Stimulated activated CD8-positive, alpha-beta memory T cell treated with anti-CD3 and anti-CD28 coated beads, Interleukin-4, amount 100 ng/mL, for 24 hours (primary cell): ENCODE measurements around the gene PCDH19.

Experiments used
- DNase-seq: peaks from one replicate; pipeline ENCODE4 v3.0.0-alpha.2; 2020; ENCODE audit warnings: low read depth

Gene PCDH19

DNA sequence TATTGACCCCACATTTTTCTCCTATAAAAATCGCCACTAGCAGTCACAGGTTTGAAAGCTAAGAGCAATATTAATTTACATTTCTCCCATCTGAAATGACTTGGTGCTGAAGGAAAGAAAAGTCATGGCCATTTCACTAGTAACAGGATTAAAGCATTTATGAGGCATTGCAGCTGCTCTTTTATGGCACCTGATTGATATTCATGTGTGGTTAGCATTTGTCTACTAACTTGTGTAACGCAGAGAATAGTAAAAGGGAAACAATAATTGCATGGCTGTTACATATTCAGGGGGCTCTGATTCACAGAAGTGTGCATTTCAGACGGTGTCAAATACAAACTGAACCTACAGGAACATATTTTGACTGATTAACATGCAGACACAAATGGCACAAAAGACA lies 5.2 kb downstream of the PCDH19 start:
- DNase-seq: no peak

DNA sequence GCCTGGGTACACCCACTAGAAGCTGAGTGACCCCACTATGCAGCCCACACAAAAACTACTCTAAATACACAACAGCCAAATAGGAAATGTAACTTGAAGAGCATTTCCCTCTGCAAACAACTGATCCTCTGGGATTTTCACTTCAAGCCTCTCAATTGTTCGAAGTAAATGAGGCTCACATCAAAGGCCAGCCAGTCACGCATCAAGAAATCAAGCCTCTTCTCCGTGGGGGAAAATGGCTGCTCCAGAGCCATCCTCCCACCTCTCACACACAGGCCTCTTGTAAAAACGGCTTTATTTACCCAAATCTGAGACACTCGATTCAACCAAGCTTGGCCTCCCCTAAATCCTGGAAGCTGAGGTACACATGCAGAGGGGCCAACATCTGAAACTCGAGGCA lies 14.3 kb downstream of the PCDH19 start:
- no peak for DNase-seq

DNA sequence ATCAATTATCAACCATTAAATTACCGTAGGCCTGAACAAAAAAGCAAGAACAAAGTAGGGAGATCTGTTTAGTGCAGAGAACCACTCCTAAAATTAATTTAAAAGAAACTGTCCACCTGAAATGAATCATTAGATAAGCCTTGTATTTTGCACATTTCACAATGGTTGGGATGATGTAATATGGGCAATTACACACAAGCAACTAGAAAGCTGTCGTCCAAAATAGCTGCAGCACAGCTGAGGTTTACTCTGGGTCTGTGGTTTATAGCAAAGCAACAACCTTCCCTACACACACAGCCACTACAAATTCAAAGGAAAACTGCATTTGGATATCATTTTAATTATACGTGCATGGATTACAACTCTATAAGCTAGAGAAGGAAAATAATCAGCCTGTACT lies 28.5 kb downstream of the PCDH19 start:
- DNase-seq: no peak

DNA sequence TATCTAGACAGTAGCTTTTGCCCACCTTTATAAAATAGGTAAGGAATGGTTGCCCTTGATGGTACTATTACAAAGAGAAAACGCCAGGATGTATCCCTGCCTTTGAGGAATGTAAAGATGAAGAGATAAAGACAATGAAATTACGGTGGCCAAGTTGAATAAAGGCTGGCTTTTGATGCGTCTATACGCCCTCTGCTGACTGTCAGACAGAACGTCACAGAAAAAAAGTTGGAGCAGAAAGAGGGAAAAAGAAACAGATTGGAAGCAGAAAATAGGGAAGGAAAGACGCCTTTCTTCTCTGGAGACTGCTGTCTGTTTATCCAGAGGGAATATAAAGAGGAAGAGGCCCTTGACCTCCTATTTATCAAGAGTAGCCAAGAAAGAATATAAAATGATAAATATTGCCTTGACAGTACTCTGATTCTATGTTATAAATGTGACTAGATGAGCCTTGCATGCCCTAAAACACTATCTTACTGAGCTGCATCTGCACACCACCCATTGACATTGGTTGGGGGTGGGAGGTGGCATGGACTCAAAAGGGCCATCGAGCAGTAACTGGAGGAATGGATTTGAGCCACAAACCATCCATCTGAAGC lies 30.6 kb downstream of the PCDH19 start:
- no peak for DNase-seq

DNA sequence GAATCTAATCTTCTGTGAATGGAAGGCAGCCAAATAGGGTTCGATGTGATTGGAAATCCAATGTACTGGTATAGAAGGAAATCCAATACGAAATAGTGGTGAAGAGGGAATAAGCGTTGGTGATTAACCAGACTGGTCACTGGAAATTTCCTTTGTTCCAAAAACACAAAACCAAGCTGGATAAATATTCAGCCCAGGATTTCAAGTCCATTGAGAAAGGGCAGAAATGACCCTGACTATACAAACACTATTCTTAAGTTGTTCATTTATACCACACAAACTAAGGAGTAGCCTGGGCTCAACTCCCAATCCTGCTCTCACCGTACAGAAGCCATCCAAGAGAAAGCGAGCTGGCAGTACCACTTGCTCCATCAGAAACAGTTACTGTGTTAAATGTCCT lies 32.2 kb downstream of the PCDH19 start:
- DNase-seq: no peak

DNA sequence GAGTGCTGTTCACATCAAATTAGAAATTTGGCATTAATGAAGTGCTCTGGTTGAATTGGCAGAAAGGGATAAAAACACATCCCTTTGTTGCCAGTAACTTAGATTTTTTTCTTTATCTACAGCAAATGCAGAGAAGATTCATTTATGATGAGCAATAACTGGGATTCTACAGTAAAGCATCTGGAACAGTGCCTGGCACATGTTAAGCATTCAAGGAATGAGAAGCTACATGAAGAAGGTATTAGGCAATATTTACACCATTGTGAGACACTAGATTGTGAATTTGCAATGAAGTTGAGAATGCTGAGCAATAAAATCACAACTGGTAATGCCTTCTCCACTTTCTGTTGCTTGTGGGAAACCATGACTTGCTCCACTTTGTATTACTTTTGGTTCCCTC lies 33.5 kb downstream of the PCDH19 start:
- DNase-seq: no peak

DNA sequence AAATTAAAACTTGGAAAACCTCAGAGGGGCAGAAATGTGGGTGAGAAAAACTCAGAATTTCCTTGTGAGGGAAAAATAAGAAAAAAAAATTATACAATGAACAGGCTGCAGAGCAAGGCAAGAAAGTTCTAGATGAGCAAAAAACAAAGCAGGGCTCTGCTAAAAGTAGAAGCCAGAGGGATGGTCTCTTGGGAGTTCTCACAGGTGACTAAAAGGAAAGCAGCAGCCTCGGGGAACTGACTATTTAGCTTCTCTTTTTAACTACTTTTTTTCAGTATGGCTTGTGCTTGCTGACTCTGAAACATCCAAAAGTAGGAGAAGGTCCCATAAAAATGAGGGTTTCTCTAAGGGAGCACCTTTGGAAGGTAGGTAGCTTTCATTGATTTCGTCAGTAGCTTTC lies 36.4 kb downstream of the PCDH19 start:
- DNase-seq: no peak

DNA sequence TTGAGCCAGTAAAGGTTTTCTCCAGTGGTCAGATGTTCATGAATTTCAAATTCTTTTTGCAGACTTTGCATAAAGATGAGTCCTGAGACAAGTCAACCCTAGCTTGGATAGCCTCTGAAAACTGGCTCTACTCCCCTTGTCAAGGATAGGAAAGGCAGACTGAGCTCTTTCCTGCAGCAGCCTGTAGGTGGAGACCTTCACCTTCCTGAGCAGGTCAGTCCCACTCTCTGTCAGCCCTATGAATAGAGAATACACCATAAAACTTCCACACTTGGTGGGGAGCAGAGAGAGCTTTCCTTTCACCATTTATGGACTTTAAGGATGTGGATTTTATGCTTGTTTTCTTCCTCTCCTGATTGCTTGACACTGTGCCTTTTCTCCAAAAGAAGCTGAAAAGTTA lies 41.9 kb downstream of the PCDH19 start:
- no peak for DNase-seq

DNA sequence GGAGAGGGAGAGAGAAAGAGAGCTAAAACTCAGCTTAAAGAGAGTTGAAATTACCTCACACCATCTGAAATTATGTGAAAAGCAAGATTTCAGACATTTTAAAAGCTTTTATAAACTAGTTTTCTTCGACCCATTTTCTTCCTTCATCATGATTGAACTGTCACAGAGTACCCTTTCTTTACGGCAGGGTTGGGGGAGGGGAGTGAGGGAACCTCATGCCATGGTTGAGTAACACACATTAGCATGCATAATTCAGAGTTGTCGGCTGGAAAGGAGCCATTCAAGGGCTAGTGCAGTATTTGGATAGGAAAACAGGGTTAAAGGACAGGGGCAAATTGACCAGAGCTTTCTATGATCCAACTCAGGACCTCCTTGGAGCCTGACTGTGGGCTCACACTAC lies 46.2 kb downstream of the PCDH19 start:
- DNase-seq: no peak

DNA sequence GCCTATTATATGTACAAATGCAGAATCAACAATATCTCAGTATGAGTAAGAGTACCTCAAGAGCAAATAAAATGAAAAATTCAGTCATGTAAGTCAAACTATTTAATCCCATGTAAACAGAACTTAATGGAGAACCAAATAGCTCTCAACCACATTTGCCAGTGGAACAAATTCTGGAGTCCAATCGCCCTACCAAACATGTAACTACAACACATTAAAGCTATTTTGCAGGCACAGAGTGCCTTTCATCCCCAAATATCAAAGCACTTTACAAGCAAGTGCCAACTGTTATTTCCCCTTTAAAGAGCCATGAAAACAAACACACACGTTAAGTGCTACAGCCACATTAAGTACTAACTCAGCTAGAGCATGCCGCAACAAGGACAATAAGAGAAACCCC lies 51.3 kb downstream of the PCDH19 start:
- DNase-seq: no peak

DNA sequence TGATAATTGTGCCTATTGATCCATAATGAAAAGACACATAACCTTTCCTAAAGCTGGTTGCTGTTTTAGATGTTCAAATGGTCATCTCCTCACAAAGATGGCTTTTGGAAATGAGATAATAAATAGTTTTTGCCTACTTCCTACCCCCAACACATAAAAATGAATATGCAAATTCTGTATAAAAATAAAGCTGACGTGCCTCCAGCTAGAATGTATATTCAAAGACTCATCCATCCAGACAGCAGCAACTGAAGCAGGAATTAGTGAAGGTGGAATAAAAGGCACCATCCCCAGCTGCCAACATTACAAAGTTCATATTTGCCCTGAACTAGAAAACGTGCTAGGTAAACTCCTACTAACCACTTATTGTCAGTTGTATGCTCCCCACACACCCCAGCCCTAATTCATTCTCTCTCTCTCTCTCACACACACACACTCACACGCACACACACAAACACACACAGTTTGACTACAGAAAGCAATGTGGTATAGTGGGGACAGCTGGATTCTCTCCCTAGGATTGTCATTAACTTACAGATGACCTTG lies 53.6 kb downstream of the PCDH19 start:
- no peak for DNase-seq

DNA sequence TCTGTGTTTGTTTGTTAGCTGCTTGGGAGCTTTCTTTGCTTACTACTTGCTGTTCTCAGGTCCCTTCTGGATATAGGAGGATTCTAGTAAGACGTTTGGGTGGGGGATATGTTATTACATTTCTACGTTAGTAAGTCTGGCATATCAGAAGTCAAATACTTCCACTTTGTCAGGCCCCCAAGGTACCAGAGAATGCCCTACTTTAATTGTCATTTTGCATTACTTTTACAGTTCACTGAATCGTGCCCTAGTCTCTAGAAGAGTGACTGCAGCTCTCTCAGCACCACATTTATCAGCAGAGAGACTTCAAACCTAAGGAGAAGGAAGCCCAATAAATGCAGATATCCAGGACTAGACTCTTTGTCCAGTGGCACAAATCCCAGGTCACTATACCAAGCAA lies 54.4 kb downstream of the PCDH19 start:
- DNase-seq: no peak

DNA sequence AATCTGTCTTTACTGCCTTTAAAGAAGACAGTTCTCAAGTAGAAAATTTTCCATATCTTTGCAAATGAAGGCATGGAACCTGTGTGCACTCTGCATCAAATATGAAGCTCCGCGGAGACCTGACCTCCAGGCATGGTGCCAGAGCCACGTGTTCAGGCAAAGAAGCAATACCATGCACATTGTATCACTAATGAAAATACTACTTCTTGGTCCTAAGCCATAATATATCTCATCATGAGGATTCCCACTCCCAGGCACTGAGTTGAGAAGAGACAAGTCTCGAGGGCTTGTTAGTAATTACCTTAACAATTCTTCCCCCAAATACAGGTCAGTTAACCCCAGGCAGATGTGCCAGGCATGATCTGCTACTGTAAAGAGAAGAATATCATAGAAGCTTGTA lies 56.7 kb downstream of the PCDH19 start:
- no peak for DNase-seq

DNA sequence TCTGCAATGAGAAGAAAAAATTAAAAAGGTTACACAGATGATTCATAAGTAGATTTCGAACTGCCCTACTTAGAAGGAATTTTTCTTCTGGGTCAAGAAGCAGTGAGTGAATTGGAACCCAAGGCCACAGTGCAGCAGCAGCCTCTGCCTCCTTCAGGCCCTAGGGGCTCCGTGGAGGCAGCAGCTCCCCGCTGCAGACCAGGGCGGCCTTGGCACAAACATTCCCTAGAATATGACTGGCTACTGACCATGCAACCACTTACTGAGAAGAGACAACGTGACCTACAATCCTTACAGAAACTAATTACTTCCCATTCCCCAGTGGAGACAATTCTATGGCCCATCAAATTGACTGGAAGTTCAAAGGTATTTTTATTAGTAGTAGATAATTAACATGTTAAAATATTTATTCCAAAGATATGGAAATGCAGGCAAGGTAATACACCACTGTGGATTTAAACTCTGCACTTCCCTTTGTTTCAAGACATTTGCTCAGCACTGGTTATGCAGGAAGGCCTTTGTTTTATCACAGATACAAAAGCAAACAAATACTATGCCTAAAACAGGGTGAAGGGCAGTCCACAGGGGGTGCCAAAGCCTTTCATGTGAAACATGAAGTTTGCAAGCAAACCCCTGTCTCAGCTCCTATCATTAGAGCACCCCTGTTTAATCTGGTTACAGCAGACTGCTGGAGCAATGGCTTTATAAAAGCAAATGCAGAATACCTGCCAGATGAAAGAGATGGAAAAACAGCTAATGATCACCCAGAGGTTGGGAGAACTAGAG lies 59.2 kb downstream of the PCDH19 start:
- DNase-seq: no peak

DNA sequence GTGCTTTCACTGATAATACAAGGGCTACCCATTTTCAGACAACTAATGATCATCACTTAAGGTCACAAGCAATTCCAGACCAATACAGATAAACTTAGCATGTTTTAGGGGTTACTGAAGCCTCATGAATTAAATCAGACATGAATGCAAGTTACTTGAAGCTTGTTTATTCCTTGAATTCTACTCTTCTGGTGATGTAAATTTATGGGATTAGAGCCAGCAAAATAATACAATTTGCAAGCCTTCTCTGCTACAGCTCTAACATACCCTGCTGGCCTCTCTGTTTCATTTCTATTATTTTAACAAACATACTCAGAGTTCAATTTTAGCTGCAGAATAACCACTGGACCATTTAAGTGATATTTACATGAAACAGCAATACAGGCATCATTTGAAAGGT lies 60.7 kb downstream of the PCDH19 start:
- no peak for DNase-seq

DNA sequence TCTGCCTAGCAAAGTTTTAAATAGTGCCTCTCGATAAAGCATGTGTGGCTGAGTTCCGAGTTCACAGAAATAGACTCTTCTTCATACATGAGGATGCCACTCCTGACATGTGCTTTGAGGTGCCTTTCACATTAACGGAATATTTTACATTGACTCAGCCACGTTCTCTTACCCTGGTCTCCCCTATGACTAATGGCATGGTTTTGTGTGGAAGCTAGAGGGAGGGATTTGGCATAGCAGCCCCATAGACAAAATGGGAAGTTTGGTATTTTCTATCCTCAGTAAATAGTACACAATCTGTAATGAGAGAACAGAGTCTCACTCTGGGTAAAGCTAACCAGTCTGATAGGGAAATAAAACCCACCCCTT lies 68.9 kb downstream of the PCDH19 start:
- DNase-seq: no peak

DNA sequence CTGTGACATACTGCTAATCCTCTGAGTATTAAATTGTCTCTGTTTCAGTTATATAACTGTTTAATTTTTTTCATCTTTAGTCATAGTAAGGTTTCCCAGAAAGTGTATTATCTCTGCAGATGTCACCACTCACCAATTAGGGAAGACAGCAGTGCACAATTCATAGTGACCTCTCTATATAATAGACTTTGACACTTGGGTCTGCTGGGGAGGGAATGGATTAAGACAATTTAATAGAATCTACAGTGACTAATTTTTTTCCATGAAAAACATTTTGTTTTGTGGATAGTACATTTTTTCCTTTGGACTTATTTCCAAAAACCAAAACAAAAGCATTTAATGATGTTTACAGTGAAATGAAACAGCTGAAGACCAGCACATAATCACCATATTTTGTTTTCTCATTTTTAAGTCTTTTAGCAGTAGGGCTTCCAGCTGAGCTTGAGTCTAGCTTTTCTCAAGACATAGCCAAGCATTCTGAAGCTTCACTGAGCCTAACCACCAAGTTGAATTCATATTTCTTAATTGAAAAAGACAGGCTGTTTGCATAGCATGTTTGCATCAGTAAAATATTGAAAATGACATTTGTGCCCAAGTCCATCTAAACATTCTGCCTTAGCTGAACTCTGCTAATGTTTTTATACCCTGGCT lies 69.5 kb downstream of the PCDH19 start:
- no peak for DNase-seq

DNA sequence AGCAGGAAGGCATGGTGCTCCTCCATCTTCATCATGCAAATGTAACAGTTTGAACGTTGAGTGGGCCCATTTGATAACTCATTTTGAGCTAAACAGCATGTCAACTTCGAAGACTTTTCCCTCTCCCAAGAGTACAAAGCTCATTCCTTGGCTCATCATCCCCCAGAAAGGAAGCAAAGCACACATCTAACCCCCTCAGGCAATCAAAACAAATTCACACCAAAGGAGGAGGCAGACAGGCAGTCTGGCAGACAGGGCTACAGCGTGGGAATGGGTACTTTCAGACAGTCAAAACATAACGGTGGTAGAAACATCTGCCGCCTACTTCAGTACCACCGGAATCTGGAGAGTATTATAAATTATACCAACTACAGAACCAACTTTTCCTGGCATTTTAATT lies 81.7 kb downstream of the PCDH19 start:
- DNase-seq: no peak

DNA sequence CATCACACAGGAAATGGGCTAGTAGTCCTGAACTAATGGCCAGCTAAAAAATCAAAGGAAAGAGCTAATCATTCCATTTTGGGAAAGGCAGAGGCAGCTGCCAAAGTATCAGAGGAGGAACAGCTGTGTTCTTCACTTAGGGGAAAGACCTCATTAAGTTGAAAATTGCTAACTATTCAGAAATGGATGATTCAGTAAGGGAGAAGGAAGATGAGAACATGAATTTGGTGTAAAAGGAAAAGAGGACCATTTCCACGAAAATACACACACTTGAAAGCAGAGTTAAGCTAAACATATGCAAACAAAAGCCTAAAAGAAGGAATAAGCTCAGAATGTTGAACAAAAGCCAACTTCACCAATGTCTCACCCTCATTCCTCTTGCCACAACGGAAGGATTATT lies 90.4 kb downstream of the PCDH19 start:
- no peak for DNase-seq

DNA sequence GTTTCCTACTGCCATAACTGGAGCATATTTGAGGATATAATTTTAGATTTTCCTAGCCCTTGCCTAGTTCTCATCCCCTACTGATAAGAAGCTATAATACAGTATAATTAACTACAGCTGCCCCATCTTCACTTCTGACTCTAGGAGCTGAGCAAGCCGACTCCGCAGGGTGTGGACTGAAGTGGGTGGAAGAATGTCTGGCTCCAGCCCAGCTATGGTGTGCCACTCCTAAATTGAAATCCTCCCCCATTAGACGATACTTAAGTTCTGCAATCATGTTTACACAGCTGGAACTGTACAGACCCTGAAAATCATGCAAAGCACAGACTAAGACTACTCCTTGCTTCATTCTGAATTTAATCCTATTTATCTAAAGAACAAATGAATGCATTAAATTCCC lies 93.1 kb downstream of the PCDH19 start:
- no peak for DNase-seq

DNA sequence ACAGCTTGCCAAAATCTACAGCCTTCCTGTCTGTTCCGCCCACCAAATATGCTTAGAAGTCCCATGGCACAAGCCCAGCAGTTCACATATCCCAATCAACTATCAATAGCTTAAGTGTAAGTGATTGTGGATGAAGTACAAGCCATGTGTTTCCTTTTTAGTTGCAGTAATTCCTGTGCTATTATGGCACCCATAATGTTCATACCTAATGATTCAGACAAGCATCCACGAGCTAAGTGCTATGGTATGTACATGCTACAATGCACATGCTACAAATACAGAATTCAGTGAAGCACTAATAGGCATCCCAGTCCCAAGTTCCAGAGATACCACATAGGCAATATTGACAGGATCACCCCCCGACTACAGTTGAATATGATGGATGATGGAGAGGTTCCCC lies 94.5 kb downstream of the PCDH19 start:
- no peak for DNase-seq

DNA sequence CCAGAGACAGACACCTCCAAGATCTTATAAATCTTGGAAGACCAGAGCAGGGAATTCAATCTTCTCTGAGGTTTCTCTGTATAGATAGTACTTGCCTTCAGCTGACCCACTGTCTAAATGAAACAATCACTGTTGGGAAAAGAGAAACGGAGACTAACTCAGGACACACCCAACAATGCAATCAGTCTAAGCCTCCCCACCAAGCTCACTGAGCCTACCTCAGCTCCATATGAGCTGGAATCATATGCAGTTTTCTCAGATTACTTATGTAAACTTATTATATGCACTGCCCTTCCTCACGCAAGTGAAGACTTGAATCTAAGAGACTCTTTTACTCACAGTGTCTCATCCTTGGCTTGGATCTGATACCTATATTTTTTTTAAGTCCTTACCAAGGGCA lies 110.5 kb downstream of the PCDH19 start:
- DNase-seq: no peak

DNA sequence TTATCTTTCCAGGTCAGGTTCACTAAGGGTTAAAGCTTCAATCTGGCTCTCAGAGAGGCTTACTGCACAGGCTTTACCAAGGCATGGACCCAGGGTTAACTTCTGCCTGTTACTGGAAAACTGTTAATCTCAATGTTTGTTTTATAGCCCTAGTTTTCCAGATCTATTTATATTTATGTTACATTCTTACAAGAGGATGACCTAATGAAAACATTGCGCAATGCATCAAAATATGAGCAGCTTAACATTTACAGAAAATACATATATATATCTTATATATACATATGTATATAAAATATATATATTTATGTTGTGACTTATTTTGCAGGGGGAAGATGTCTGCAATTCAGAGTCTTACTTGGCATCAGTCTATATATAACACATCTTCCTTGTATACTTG lies 112.3 kb downstream of the PCDH19 start:
- no peak for DNase-seq
